ENCODE data around the gene GOLGA1.
"Not testable (repeated sequence)": the region's sequence is repeated elsewhere in the genome, so short reads cannot be mapped to it uniquely, and the experiment has no call there.

Gene GOLGA1

GRCh38 chr9:124852121-124852828, 88.6 kb downstream of the GOLGA1 start:
- DNase-seq (ENCODE audit: extremely low read depth, low read depth) = no peak
- no peak for TF ChIP-seq CTCF (IDR thresholded peaks at IDR 0.05; ENCODE audit: low read depth, low read length)

- DNase-seq (ENCODE audit: extremely low read depth, low read depth) = no peak
These were observed 91.1 kb downstream of the GOLGA1 start for GRCh38 chr9:124849801-124850200.

GRCh38 chr9:124846969-124847368, 93.9 kb downstream of the GOLGA1 start:
- no peak for TF ChIP-seq CTCF (IDR thresholded peaks at IDR 0.05; ENCODE audit: low read depth, low read length)

More at GRCh38 chr9:124849801-124850200, 91.1 kb downstream of the GOLGA1 start:
- no peak for TF ChIP-seq CTCF (IDR thresholded peaks at IDR 0.05; ENCODE audit: low read depth, low read length)

GRCh38 chr9:124846467-124846866, 94.4 kb downstream of the GOLGA1 start:
- not testable (repeated sequence) for DNase-seq (ENCODE audit: extremely low read depth, low read depth)

More at GRCh38 chr9:124846969-124847368, 93.9 kb downstream of the GOLGA1 start:
- DNase-seq (ENCODE audit: extremely low read depth, low read depth) = no peak

GRCh38 chr9:124844291-124844690, 96.6 kb downstream of the GOLGA1 start:
- no peak for DNase-seq (ENCODE audit: extremely low read depth, low read depth)
- TF ChIP-seq CTCF (IDR thresholded peaks at IDR 0.05; ENCODE audit: low read depth, low read length) = no peak

- TF ChIP-seq CTCF (IDR thresholded peaks at IDR 0.05; ENCODE audit: low read depth, low read length) = no peak
- no peak for DNase-seq (ENCODE audit: extremely low read depth, low read depth)
These were observed 97.3 kb downstream of the GOLGA1 start for GRCh38 chr9:124843456-124844034.

- DNase-seq (ENCODE audit: extremely low read depth, low read depth) = no peak
- TF ChIP-seq CTCF (IDR thresholded peaks at IDR 0.05; ENCODE audit: low read depth, low read length) = no peak
These were observed 99.6 kb downstream of the GOLGA1 start for GRCh38 chr9:124841075-124841821.

All from AG09319 (cell line).